WTC11 (cell line): Measurements from ENCODE around the gene MAML2. TPM values are rescaled to one million over a fixed set of nuclear protein-coding genes. Genes with fewer than 3 reads are reported as not detected.

ENCODE experiments used
- ATAC-seq: fragments of 200-7000 bp; cut with Tn5 transposase; 2 replicates; pipeline ENCODE4 v1.10.0; 2021; ENCODE audit warnings: mild to moderate bottlenecking, moderate library complexity
- CTCF ChIA-PET: fragments of 300-600 bp; sonication (Branson Sonifier 250); formaldehyde crosslinking; loops from one replicate; lab custom pipeline; 2021; ENCODE audit warnings: antibody characterized with exemption; lab: Charles Lee
- POLR2A ChIA-PET: fragments of 350-600 bp; sonication (Branson Sonifier 250); formaldehyde crosslinking; loops from one replicate; lab custom pipeline; 2021; ENCODE audit warnings: antibody characterized with exemption; lab: Charles Lee
- DNase-seq: peaks from one replicate; pipeline ENCODE4 v3.0.0; 2021; ENCODE audit warnings: low spot score
- H3K27ac Mint-ChIP-seq: 2 replicates; pipeline ENCODE4 v1.8.0; 2021; ENCODE audit warnings: mixed read lengths
- H3K27me3 Mint-ChIP-seq: 2 replicates; pipeline ENCODE4 v1.8.0; 2021; ENCODE audit warnings: low read depth, mild to moderate bottlenecking, moderate library complexity, mixed read lengths
- H3K36me3 Mint-ChIP-seq: 2 replicates; pipeline ENCODE4 v1.8.0; 2021; ENCODE audit warnings: mixed read lengths
- H3K4me1 Mint-ChIP-seq: 2 replicates; pipeline ENCODE4 v1.8.0; 2022; ENCODE audit warnings: mixed read lengths
- H3K4me3 Mint-ChIP-seq: 2 replicates; pipeline ENCODE4 v1.8.0; 2021; ENCODE audit warnings: mild to moderate bottlenecking, moderate library complexity, mixed read lengths
- H3K9me3 Mint-ChIP-seq: 2 replicates; pipeline ENCODE4 v1.8.0; 2021; ENCODE audit warnings: mixed read lengths
- ATF2 ChIP-seq: sonication (generic); formaldehyde crosslinking; IDR thresholded peaks from 2 replicates; pipeline ENCODE4 v1.8.1; 2022; ENCODE audit warnings: low read depth, missing genetic modification reagents, borderline replicate concordance
- ATF3 ChIP-seq: sonication (generic); formaldehyde crosslinking; conservative IDR thresholded peaks from 2 replicates; pipeline ENCODE4 v1.8.1; 2022; ENCODE audit warnings: mild to moderate bottlenecking, missing genetic modification reagents
- CBFB ChIP-seq: sonication (generic); formaldehyde crosslinking; IDR thresholded peaks from 2 replicates; pipeline ENCODE4 v1.8.1; 2022; ENCODE audit warnings: mild to moderate bottlenecking, low read depth, missing genetic modification reagents
- FOXJ3 ChIP-seq: sonication (generic); formaldehyde crosslinking; IDR thresholded peaks from 2 replicates; pipeline ENCODE4 v1.9.0; 2021; ENCODE audit warnings: missing genetic modification reagents, mild to moderate bottlenecking, borderline replicate concordance
- HMGA2 ChIP-seq: fragments of 250-450 bp; sonication (Bioruptor Pico); IDR thresholded peaks from 2 replicates; pipeline ENCODE4 v1.4.0; 2021; ENCODE audit warnings: mild to moderate bottlenecking, moderate library complexity
- IRF2 ChIP-seq: sonication (generic); formaldehyde crosslinking; IDR thresholded peaks from 2 replicates; pipeline ENCODE4 v1.8.0; 2022; ENCODE audit warnings: low read depth, missing genetic modification reagents, borderline replicate concordance
- JAZF1 ChIP-seq: fragments of 250-450 bp; sonication (Bioruptor Pico); IDR thresholded peaks from 2 replicates; pipeline ENCODE4 v1.9.0; 2021; ENCODE audit warnings: moderate library complexity, mild to moderate bottlenecking, inconsistent platforms
- JUN ChIP-seq: sonication (generic); formaldehyde crosslinking; IDR thresholded peaks from 2 replicates; pipeline ENCODE4 v1.8.0; 2023; ENCODE audit warnings: mild to moderate bottlenecking, missing genetic modification reagents
- MAX ChIP-seq: sonication (generic); formaldehyde crosslinking; IDR thresholded peaks from 2 replicates; pipeline ENCODE4 v1.8.0; 2022; ENCODE audit warnings: mild to moderate bottlenecking, missing genetic modification reagents
- MXD4 ChIP-seq: fragments of 250-450 bp; sonication (Bioruptor Pico); IDR thresholded peaks from 2 replicates; pipeline ENCODE4 v1.8.0; 2021; ENCODE audit warnings: mild to moderate bottlenecking, moderate library complexity, borderline replicate concordance
- MYBL2 ChIP-seq: sonication (generic); formaldehyde crosslinking; IDR thresholded peaks from 2 replicates; pipeline ENCODE4 v1.8.1; 2023; ENCODE audit warnings: mild to moderate bottlenecking, moderate library complexity, missing genetic modification reagents
- NFYB ChIP-seq: sonication (generic); formaldehyde crosslinking; conservative IDR thresholded peaks from 2 replicates; pipeline ENCODE4 v1.8.0; 2022; ENCODE audit warnings: low read depth, missing genetic modification reagents
- OVOL2 ChIP-seq: fragments of 250-450 bp; sonication (Bioruptor Pico); IDR thresholded peaks from 2 replicates; pipeline ENCODE4 v1.9.0; 2021; ENCODE audit warnings: mild to moderate bottlenecking, borderline replicate concordance
- RORB ChIP-seq: fragments of 250-450 bp; sonication (Bioruptor Pico); IDR thresholded peaks from 2 replicates; pipeline ENCODE4 v1.9.0; 2021; ENCODE audit warnings: mild to moderate bottlenecking
- SMAD4 ChIP-seq: sonication (generic); formaldehyde crosslinking; IDR thresholded peaks from 2 replicates; pipeline ENCODE4 v1.8.0; 2022; ENCODE audit warnings: mild to moderate bottlenecking, missing genetic modification reagents
- ZBTB21 ChIP-seq: sonication (generic); formaldehyde crosslinking; IDR thresholded peaks from 2 replicates; pipeline ENCODE4 v1.8.1; 2023; ENCODE audit warnings: mild to moderate bottlenecking, missing genetic modification reagents, borderline replicate concordance
- ZBTB43 ChIP-seq: sonication (generic); formaldehyde crosslinking; IDR thresholded peaks from 2 replicates; pipeline ENCODE4 v1.8.1; 2023; ENCODE audit warnings: mild to moderate bottlenecking, missing genetic modification reagents
- ZNF219 ChIP-seq: sonication (generic); formaldehyde crosslinking; IDR thresholded peaks from 2 replicates; pipeline ENCODE4 v1.8.0; 2023; ENCODE audit warnings: missing genetic modification reagents, mild to moderate bottlenecking, borderline replicate concordance
- ZNF232 ChIP-seq: sonication (generic); formaldehyde crosslinking; IDR thresholded peaks from 2 replicates; pipeline ENCODE4 v1.8.0; 2022; ENCODE audit warnings: mild to moderate bottlenecking, missing genetic modification reagents
- ZNF425 ChIP-seq: fragments of 250-450 bp; sonication (Bioruptor Pico); conservative IDR thresholded peaks from 2 replicates; pipeline ENCODE4 v1.9.0; 2021; ENCODE audit warnings: mild to moderate bottlenecking
- ZNF512 ChIP-seq: sonication (generic); formaldehyde crosslinking; IDR thresholded peaks from 2 replicates; pipeline ENCODE4 v1.8.1; 2022; ENCODE audit warnings: missing genetic modification reagents, borderline replicate concordance
- ZSCAN18 ChIP-seq: fragments of 250-450 bp; sonication (Bioruptor Pico); IDR thresholded peaks from 2 replicates; pipeline ENCODE4 v2.1.2; 2022; ENCODE audit warnings: mild to moderate bottlenecking, moderate library complexity
- total RNA-seq: library from RNA; stranded (reverse); gene quantifications from 3 replicates; pipeline ENCODE4 v1.2.3, GENCODE V29; 2021

Gene MAML2
- total RNA-seq, 1 experiment from 2014 or later: 8.1 TPM

- TF ChIP-seq ZNF512 (CRISPR knock-in tag) (no peak), NFYB (CRISPR knock-in tag) (no peak), CBFB (no peak), MYBL2 (CRISPR knock-in tag) (no peak), ATF2 (CRISPR knock-in tag) (no peak)
Observed at GRCh38 chr11:95977534-95978174, 365.3 kb downstream of the MAML2 start (continued).

- Mint-ChIP-seq H3K4me3 (no peak overlapping the region), H3K27ac (no peak overlapping the region), H3K9me3 (no peaks in the 10 kb centered on the region), H3K27me3 (no peaks in the 10 kb centered on the region), H3K36me3 (no peaks in the 10 kb centered on the region; the same call in 1 of the 2 replicates)
- POLR2A ChIA-PET: no interaction called here
- ATAC-seq: no peak
- TF ChIP-seq ZNF219 (no peak), RORB (CRISPR knock-in tag) (no peak), IRF2 (CRISPR knock-in tag) (no peak), NFYB (CRISPR knock-in tag) (no peak), ZNF425 (CRISPR knock-in tag) (no peak), SMAD4 (no peak), ZBTB21 (CRISPR knock-in tag) (no peak), FOXJ3 (no peak), JAZF1 (CRISPR knock-in tag) (no peak), HMGA2 (no peak)
- TF ChIP-seq, all 79 proteins: peak for 0
- no peak for DNase-seq
- CTCF ChIA-PET: interaction anchor here (0.9 kb wide), 1 partner anchor 127 kb away, joined by 4 read pairs; no protein-coding TSS in a partner anchor
- no peaks in the 10 kb centered on the region for H3K4me1 Mint-ChIP-seq
Observed at GRCh38 chr11:95976550-95976949, 366.4 kb downstream of the MAML2 start.

GRCh38 chr11:95975343-95975742 lies 367.7 kb downstream of the MAML2 start:
- H3K36me3 Mint-ChIP-seq: no peaks in the 10 kb centered on the region; the same call in 1 of the 2 replicates
- no peaks in the 10 kb centered on the region for H3K4me1 Mint-ChIP-seq
- POLR2A ChIA-PET: no interaction called here
- CTCF ChIA-PET: no interaction called here
- DNase-seq: no peak
- no peak for ATAC-seq
- H3K4me3 Mint-ChIP-seq: no peak overlapping the region
- H3K27ac Mint-ChIP-seq: no peak overlapping the region
- H3K27me3 Mint-ChIP-seq: no peaks in the 10 kb centered on the region
- H3K9me3 Mint-ChIP-seq: no peaks in the 10 kb centered on the region
- TF ChIP-seq MAX (CRISPR knock-in tag) (no peak), MXD4 (no peak)
- TF ChIP-seq, all 79 proteins: peak for 0

GRCh38 chr11:95972060-95972459 lies 370.9 kb downstream of the MAML2 start:
- no peak for DNase-seq
- POLR2A ChIA-PET: no interaction called here
- H3K4me3 Mint-ChIP-seq: no peak overlapping the region
- H3K27me3 Mint-ChIP-seq: no peaks in the 10 kb centered on the region
- H3K27ac Mint-ChIP-seq: no peak overlapping the region
- ATAC-seq: no peak
- no peaks in the 10 kb centered on the region for H3K4me1 Mint-ChIP-seq
- CTCF ChIA-PET: no interaction called here
- H3K9me3 Mint-ChIP-seq: peaks cover 9% of the 10 kb centered on the region; the same call in 1 of the 2 replicates
- peaks cover 4% of the 10 kb centered on the region; the same call in 1 of the 2 replicates for H3K36me3 Mint-ChIP-seq
- TF ChIP-seq ATF3 (CRISPR knock-in tag): no peak
- no peak for TF ChIP-seq JUN (CRISPR knock-in tag)
- no peak for TF ChIP-seq IRF2 (CRISPR knock-in tag)
- no peak for TF ChIP-seq ZSCAN18
- no peak for TF ChIP-seq ZNF232 (CRISPR knock-in tag)
- TF ChIP-seq ZBTB43 (CRISPR knock-in tag): no peak
- TF ChIP-seq OVOL2 (CRISPR knock-in tag): no peak
